SK-N-SH treated with all-trans-retinoic acid at 6 μM for 48 hours (cell line): Measurements from ENCODE around the gene AKR7A3.
"Not testable (repeated sequence)": the region's sequence is repeated elsewhere in the genome, so short reads cannot be mapped to it uniquely, and the experiment has no call there.

Experiments
- ATAC-seq: fragments of 200-7000 bp; cut with Tn5 transposase; 3 replicates; pipeline ENCODE4 v1.9.1; 2020; ENCODE audit warnings: mild to moderate bottlenecking, moderate library complexity
- ARNTL ChIP-seq: fragments of 450-650 bp; formaldehyde crosslinking; IDR thresholded peaks from 2 replicates; pipeline ENCODE4 v1.5.0; 2020; ENCODE audit warnings: low read depth, mild to moderate bottlenecking, moderate library complexity, borderline replicate concordance
- BACH2 ChIP-seq: fragments of 250-450 bp; sonication (Bioruptor Pico); IDR thresholded peaks from 2 replicates; pipeline ENCODE4 v1.9.0; 2021; ENCODE audit warnings: mild to moderate bottlenecking, borderline replicate concordance
- CSDC2 ChIP-seq: fragments of 250-450 bp; sonication (Bioruptor Pico); IDR thresholded peaks from 2 replicates; pipeline ENCODE4 v1.5.0; 2020; ENCODE audit warnings: mild to moderate bottlenecking, moderate library complexity
- GLIS3 ChIP-seq: fragments of 250-450 bp; sonication (Bioruptor Pico); IDR thresholded peaks from 2 replicates; pipeline ENCODE4 v1.5.0; 2020; ENCODE audit warnings: mild to moderate bottlenecking, moderate library complexity
- ISL1 ChIP-seq: fragments of 250-450 bp; sonication (Bioruptor Pico); IDR thresholded peaks from 2 replicates; pipeline ENCODE4 v2.1.2; 2022; ENCODE audit warnings: mild to moderate bottlenecking, moderate library complexity
- OSR1 ChIP-seq: fragments of 250-450 bp; sonication (Bioruptor Pico); IDR thresholded peaks from 2 replicates; pipeline ENCODE4 v1.8.0; 2022; ENCODE audit warnings: moderate library complexity, mild to moderate bottlenecking, inconsistent platforms
- PPARA ChIP-seq: fragments of 250-450 bp; sonication (Bioruptor Pico); IDR thresholded peaks from 2 replicates; pipeline ENCODE4 v1.5.0; 2020; ENCODE audit warnings: mild to moderate bottlenecking, borderline replicate concordance
- RARB ChIP-seq: fragments of 250-450 bp; sonication (Bioruptor Pico); IDR thresholded peaks from 2 replicates; pipeline ENCODE4 v1.8.0; 2021; ENCODE audit warnings: mild to moderate bottlenecking, moderate library complexity
- SNAI2 ChIP-seq: fragments of 250-450 bp; sonication (Bioruptor Pico); IDR thresholded peaks from 2 replicates; pipeline ENCODE4 v1.5.0; 2020; ENCODE audit warnings: mild to moderate bottlenecking, moderate library complexity
- TOX ChIP-seq: fragments of 250-450 bp; sonication (Bioruptor Pico); IDR thresholded peaks from 2 replicates; pipeline ENCODE4 v1.8.0; 2021; ENCODE audit warnings: mild to moderate bottlenecking, moderate library complexity, borderline replicate concordance
- ZC3H10 ChIP-seq: fragments of 250-450 bp; sonication (Bioruptor Pico); IDR thresholded peaks from 2 replicates; pipeline ENCODE4 v1.5.1; 2021; ENCODE audit warnings: mild to moderate bottlenecking, moderate library complexity
- ZFP3 ChIP-seq: fragments of 250-450 bp; sonication (Bioruptor Pico); IDR thresholded peaks from 2 replicates; pipeline ENCODE4 v1.5.0; 2020; ENCODE audit warnings: mild to moderate bottlenecking, moderate library complexity
- ZFP30 ChIP-seq: fragments of 450-650 bp; formaldehyde crosslinking; IDR thresholded peaks from 2 replicates; pipeline ENCODE4 v1.5.0; 2022; ENCODE audit warnings: mild to moderate bottlenecking, moderate library complexity
- ZNF565 ChIP-seq: fragments of 450-650 bp; formaldehyde crosslinking; conservative IDR thresholded peaks from 2 replicates; pipeline ENCODE4 v1.5.0; 2020; ENCODE audit warnings: low read depth, mild to moderate bottlenecking, moderate library complexity
- ZNF70 ChIP-seq: fragments of 450-650 bp; formaldehyde crosslinking; IDR thresholded peaks from 2 replicates; pipeline ENCODE4 v1.5.0; 2020; ENCODE audit warnings: mild to moderate bottlenecking, moderate library complexity
- ZNF8 ChIP-seq: fragments of 450-650 bp; formaldehyde crosslinking; IDR thresholded peaks from 2 replicates; pipeline ENCODE4 v1.5.0; 2020; ENCODE audit warnings: mild to moderate bottlenecking, moderate library complexity
- TF ChIP-seq, protein P1 (sequence below): fragments of 250-450 bp; sonication (Bioruptor Pico); IDR thresholded peaks from 2 replicates; pipeline ENCODE4 v1.5.1; 2020; ENCODE audit warnings: low read depth, mild to moderate bottlenecking, moderate library complexity
- TF ChIP-seq, protein P2 (sequence below): fragments of 250-450 bp; sonication (Bioruptor Pico); IDR thresholded peaks from 2 replicates; pipeline ENCODE4 v1.8.0; 2021; ENCODE audit warnings: low read depth, mild to moderate bottlenecking, moderate library complexity, borderline replicate concordance
- TF ChIP-seq, protein P3 (sequence below): fragments of 250-450 bp; sonication (Bioruptor Pico); IDR thresholded peaks from 2 replicates; pipeline ENCODE4 v1.5.1; 2021; ENCODE audit warnings: mild to moderate bottlenecking, moderate library complexity
- TF ChIP-seq, protein P4 (sequence below): fragments of 250-450 bp; sonication (Bioruptor Pico); IDR thresholded peaks from 2 replicates; pipeline ENCODE4 v1.8.0; 2020; ENCODE audit warnings: mild to moderate bottlenecking, moderate library complexity, borderline replicate concordance

The AKR7A3 gene

GRCh38 chr1:19283891-19284290, 4.7 kb downstream of the AKR7A3 start:
- TF ChIP-seq BACH2 (CRISPR knock-in tag) (no peak), ZNF8 (CRISPR knock-in tag) (no peak)
- no peak for ATAC-seq

DNA sequence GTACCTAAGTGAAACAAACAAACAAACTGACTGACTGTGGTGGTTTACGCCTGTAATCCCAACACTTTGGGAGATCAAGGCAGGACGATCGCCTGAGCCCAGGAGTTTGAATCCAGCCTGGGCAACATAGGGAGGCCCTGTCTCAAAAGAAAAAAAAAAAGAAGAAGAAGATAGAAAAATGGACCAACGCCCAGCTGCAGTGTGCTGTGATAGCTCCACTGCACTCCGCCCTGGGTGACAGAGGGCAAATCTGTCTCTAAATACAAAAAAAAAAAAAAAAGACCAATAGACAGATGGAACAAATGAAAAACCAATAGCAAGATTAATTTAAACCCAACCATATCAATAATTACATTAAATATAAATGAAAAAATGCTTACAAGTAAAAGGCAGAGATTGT, 13.9 kb downstream of the AKR7A3 start:
- ATAC-seq: no peak
- TF ChIP-seq ISL1 (no peak), ZNF8 (CRISPR knock-in tag) (no peak), OSR1 (CRISPR knock-in tag) (no peak), ZNF565 (CRISPR knock-in tag) (no peak), ZC3H10 (CRISPR knock-in tag) (no peak), GLIS3 (no peak), ARNTL (CRISPR knock-in tag) (no peak), PPARA (CRISPR knock-in tag) (no peak), ZFP30 (no peak), ZNF70 (no peak), TOX (CRISPR knock-in tag) (no peak), ZFP3 (CRISPR knock-in tag) (no peak), CSDC2 (CRISPR knock-in tag) (no peak)
- TF ChIP-seq, protein P1, sequence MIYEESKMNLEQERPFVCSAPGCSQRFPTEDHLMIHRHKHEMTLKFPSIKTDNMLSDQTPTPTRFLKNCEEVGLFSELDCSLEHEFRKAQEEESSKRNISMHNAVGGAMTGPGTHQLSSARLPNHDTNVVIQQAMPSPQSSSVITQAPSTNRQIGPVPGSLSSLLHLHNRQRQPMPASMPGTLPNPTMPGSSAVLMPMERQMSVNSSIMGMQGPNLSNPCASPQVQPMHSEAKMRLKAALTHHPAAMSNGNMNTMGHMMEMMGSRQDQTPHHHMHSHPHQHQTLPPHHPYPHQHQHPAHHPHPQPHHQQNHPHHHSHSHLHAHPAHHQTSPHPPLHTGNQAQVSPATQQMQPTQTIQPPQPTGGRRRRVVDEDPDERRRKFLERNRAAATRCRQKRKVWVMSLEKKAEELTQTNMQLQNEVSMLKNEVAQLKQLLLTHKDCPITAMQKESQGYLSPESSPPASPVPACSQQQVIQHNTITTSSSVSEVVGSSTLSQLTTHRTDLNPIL: no peak
- TF ChIP-seq, protein P2, sequence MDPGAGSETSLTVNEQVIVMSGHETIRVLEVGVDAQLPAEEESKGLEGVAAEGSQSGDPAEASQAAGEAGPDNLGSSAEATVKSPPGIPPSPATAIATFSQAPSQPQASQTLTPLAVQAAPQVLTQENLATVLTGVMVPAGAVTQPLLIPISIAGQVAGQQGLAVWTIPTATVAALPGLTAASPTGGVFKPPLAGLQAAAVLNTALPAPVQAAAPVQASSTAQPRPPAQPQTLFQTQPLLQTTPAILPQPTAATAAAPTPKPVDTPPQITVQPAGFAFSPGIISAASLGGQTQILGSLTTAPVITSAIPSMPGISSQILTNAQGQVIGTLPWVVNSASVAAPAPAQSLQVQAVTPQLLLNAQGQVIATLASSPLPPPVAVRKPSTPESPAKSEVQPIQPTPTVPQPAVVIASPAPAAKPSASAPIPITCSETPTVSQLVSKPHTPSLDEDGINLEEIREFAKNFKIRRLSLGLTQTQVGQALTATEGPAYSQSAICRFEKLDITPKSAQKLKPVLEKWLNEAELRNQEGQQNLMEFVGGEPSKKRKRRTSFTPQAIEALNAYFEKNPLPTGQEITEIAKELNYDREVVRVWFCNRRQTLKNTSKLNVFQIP (CRISPR knock-in tag): no peak

DNA sequence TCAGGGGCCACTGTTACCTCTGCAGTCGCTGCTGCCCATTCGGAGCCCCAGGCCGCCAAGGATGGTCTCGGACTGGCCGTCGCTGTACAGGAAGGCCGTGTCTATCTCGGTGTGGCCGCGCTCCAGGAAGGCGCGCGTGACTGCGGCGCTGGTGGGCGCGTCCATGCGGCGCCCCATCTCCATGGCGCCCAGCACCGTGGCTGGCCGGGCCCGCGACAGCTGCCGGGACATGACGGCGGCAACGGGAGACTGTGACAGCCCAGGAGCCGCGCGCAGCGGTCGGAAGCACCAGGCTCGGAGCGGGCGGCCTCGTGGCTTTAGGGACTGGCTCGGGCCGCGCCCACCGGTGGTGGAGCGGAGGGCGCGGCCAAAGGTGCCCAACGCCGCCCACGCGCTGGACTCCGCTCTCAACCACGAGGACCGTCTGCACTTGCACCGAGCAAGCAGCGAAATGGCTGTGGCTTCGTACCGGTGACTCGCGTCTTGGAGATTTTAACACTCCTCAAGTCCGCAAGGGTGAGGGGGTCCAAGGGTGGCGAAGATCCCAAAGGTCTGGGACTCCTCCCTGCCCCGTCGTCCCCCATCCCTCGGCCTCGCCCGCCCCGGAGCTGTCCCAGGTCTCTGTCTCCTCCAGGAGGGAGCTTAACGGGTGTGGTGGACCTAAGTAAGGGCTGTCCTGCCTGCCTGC, 14.6 kb downstream of the AKR7A3 start:
- not testable (repeated sequence) for ATAC-seq

GRCh38 chr1:19273106-19273843, 15.3 kb downstream of the AKR7A3 start:
- ATAC-seq: no peak

GRCh38 chr1:19272064-19272463, 16.5 kb downstream of the AKR7A3 start:
- no peak for TF ChIP-seq ZC3H10 (CRISPR knock-in tag)
- TF ChIP-seq SNAI2 (CRISPR knock-in tag): no peak
- TF ChIP-seq, protein P3, sequence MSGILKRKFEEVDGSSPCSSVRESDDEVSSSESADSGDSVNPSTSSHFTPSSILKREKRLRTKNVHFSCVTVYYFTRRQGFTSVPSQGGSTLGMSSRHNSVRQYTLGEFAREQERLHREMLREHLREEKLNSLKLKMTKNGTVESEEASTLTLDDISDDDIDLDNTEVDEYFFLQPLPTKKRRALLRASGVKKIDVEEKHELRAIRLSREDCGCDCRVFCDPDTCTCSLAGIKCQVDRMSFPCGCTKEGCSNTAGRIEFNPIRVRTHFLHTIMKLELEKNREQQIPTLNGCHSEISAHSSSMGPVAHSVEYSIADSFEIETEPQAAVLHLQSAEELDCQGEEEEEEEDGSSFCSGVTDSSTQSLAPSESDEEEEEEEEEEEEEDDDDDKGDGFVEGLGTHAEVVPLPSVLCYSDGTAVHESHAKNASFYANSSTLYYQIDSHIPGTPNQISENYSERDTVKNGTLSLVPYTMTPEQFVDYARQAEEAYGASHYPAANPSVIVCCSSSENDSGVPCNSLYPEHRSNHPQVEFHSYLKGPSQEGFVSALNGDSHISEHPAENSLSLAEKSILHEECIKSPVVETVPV: no peak
- TF ChIP-seq ZFP3 (CRISPR knock-in tag): no peak
- TF ChIP-seq ARNTL (CRISPR knock-in tag): no peak
- TF ChIP-seq, protein P2 (CRISPR knock-in tag): no peak
- no peak for ATAC-seq

More at GRCh38 chr1:19273106-19273843, 15.3 kb downstream of the AKR7A3 start:
- TF ChIP-seq RARB (CRISPR knock-in tag): no peak
- no peak for TF ChIP-seq SNAI2 (CRISPR knock-in tag)
- no peak for TF ChIP-seq BACH2 (CRISPR knock-in tag)
- TF ChIP-seq ARNTL (CRISPR knock-in tag): no peak
- TF ChIP-seq TOX (CRISPR knock-in tag): no peak
- no peak for TF ChIP-seq ZNF8 (CRISPR knock-in tag)
- TF ChIP-seq ZC3H10 (CRISPR knock-in tag): no peak
- TF ChIP-seq, protein P1: no peak
- TF ChIP-seq, protein P4, sequence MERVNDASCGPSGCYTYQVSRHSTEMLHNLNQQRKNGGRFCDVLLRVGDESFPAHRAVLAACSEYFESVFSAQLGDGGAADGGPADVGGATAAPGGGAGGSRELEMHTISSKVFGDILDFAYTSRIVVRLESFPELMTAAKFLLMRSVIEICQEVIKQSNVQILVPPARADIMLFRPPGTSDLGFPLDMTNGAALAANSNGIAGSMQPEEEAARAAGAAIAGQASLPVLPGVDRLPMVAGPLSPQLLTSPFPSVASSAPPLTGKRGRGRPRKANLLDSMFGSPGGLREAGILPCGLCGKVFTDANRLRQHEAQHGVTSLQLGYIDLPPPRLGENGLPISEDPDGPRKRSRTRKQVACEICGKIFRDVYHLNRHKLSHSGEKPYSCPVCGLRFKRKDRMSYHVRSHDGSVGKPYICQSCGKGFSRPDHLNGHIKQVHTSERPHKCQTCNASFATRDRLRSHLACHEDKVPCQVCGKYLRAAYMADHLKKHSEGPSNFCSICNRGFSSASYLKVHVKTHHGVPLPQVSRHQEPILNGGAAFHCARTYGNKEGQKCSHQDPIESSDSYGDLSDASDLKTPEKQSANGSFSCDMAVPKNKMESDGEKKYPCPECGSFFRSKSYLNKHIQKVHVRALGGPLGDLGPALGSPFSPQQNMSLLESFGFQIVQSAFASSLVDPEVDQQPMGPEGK (CRISPR knock-in tag): no peak

- ATAC-seq: not testable (repeated sequence)
These were observed 18.2 kb downstream of the AKR7A3 start for GRCh38 chr1:19270343-19270730.
